ENCODE data around the gene PPT1. TPM values are rescaled to one million over a fixed set of nuclear protein-coding genes. Genes with fewer than 3 reads are reported as not detected.
A peak's percentile ranks its signal among the peaks of the same experiment; 100 is the strongest.
"Not testable (repeated sequence)": the region's sequence is repeated elsewhere in the genome, so short reads cannot be mapped to it uniquely, and the experiment has no call there.

PPT1 gene
- total RNA-seq, 1 donor from 2014 or later, result 110 TPM

- no peak overlapping the region for H3K4me3 ChIP-seq
- H3K27ac ChIP-seq, result no peak overlapping the region
- peaks cover 25% of the 10 kb centered on the region for H4K20me1 ChIP-seq (ENCODE audit: low read depth)
- peaks cover 5% of the 10 kb centered on the region for H3K36me3 Mint-ChIP-seq
- H3K9me3 Mint-ChIP-seq, result no peaks in the 10 kb centered on the region
- peaks cover 30% of the 10 kb centered on the region for H3K4me1 Mint-ChIP-seq
- peaks cover 31% of the 10 kb centered on the region for H3K79me2 ChIP-seq (ENCODE audit: low read depth)
- H3F3A ChIP-seq (ENCODE audit: low read depth), result peaks cover 16% of the 10 kb centered on the region
- no peaks in the 10 kb centered on the region for H3K36me3 ChIP-seq
- H3K27me3 ChIP-seq, result no peaks in the 10 kb centered on the region
- peaks cover 6% of the 10 kb centered on the region for H3K27me3 Mint-ChIP-seq (ENCODE audit: insufficient read depth, low read depth)
- TF ChIP-seq EZH2phosphoT487 (IDR thresholded peaks at IDR 0.05) (no peak), EZH2 (IDR thresholded peaks at IDR 0.05) (no peak), CTCF (IDR thresholded peaks at IDR 0.05) (no peak)
- H3K9me3 ChIP-seq (ENCODE audit: low read depth), result no peaks in the 10 kb centered on the region
- no peak for DNase-seq (ENCODE audit: low spot score)
- H3K27ac Mint-ChIP-seq, result peak overlapping the region; percentile 47
- H3K4me3 Mint-ChIP-seq, result peak overlapping the region; percentile 97
- peaks cover 6% of the 10 kb centered on the region for H3K4me1 ChIP-seq
- H2AFZ ChIP-seq (replicated peaks), result no peak overlapping the region
- no peak overlapping the region for H3K9ac ChIP-seq
- no peak overlapping the region for H3K4me2 ChIP-seq
Measured at GRCh38 chr1:40038697-40039096, 58.4 kb downstream of the PPT1 start.

- H3K27me3 Mint-ChIP-seq (ENCODE audit: insufficient read depth, low read depth); H3K9ac ChIP-seq; H3K4me2 ChIP-seq; H2AFZ ChIP-seq (replicated peaks); H3K4me3 Mint-ChIP-seq; H3K9me3 ChIP-seq (ENCODE audit: low read depth); H3K27ac ChIP-seq; H3K36me3 Mint-ChIP-seq; H3K4me3 ChIP-seq; H3K36me3 ChIP-seq; H3K4me1 ChIP-seq; H3K9me3 Mint-ChIP-seq; H3K27ac Mint-ChIP-seq; DNase-seq (ENCODE audit: low spot score); H3K27me3 ChIP-seq: not testable (repeated sequence)
- H3K4me1 Mint-ChIP-seq, result peaks cover 24% of the 10 kb centered on the region
- H3F3A ChIP-seq (ENCODE audit: low read depth), result peaks cover 16% of the 10 kb centered on the region
- peaks cover 16% of the 10 kb centered on the region for H4K20me1 ChIP-seq (ENCODE audit: low read depth)
- peaks cover 16% of the 10 kb centered on the region for H3K79me2 ChIP-seq (ENCODE audit: low read depth)
Measured at GRCh38 chr1:40037254-40037653, 59.8 kb downstream of the PPT1 start.

GRCh38 chr1:40036574-40036973, 60.5 kb downstream of the PPT1 start:
- Histone ChIP-seq H3K27ac (no peak overlapping the region), H3K4me2 (no peak overlapping the region), H2AFZ (replicated peaks) (no peak overlapping the region)

More at GRCh38 chr1:40036574-40036973, 60.5 kb downstream of the PPT1 start:
- H4K20me1 ChIP-seq (ENCODE audit: low read depth), result peaks cover 9% of the 10 kb centered on the region
- H3K9me3 ChIP-seq (ENCODE audit: low read depth), result no peaks in the 10 kb centered on the region
- H3K4me3 ChIP-seq, result no peak overlapping the region
- no peak overlapping the region for H3K4me3 Mint-ChIP-seq
- H3K4me1 Mint-ChIP-seq, result peaks cover 18% of the 10 kb centered on the region
- H3K36me3 Mint-ChIP-seq, result no peaks in the 10 kb centered on the region
- no peak for TF ChIP-seq CTCF (IDR thresholded peaks at IDR 0.05)
- TF ChIP-seq EZH2 (IDR thresholded peaks at IDR 0.05), result no peak
- TF ChIP-seq EZH2phosphoT487 (IDR thresholded peaks at IDR 0.05), result no peak
- no peaks in the 10 kb centered on the region for H3K27me3 ChIP-seq
- H3K79me2 ChIP-seq (ENCODE audit: low read depth), result peaks cover 9% of the 10 kb centered on the region
- H3K4me1 ChIP-seq, result peaks cover 2% of the 10 kb centered on the region
- H3K36me3 ChIP-seq, result no peaks in the 10 kb centered on the region
- DNase-seq (ENCODE audit: low spot score), result no peak
- H3F3A ChIP-seq (ENCODE audit: low read depth), result peaks cover 16% of the 10 kb centered on the region
- no peak overlapping the region for H3K9ac ChIP-seq
- no peaks in the 10 kb centered on the region for H3K9me3 Mint-ChIP-seq
- H3K27me3 Mint-ChIP-seq (ENCODE audit: insufficient read depth, low read depth), result peaks cover 6% of the 10 kb centered on the region
- H3K27ac Mint-ChIP-seq, result peak overlapping the region; percentile 46

Measured in neural progenitor cell (in vitro differentiated cells).